Caco-2 (cell line): ENCODE results near the gene F3. TPM values are rescaled to one million over a fixed set of nuclear protein-coding genes. Genes with fewer than 3 reads are reported as not detected.

ENCODE experiments used
- BruUV-seq: library from RNA; stranded (reverse); fragments of 400-500 nt; replicated peaks from 2 replicates; lab custom pipeline; 2021; lab: Mats Ljungman, UMichigan
- CTCF ChIA-PET: fragments of 300-600 bp; sonication (Branson Sonifier 250); formaldehyde crosslinking; loops from one replicate; lab custom pipeline; 2022; ENCODE audit warnings: antibody characterized with exemption; lab: Charles Lee
- POLR2A ChIA-PET: fragments of 300-600 bp; sonication (Branson Sonifier 250); formaldehyde crosslinking; loops from one replicate; lab custom pipeline; 2022; ENCODE audit warnings: antibody characterized with exemption; lab: Charles Lee
- DNase-seq, 2 experiments: peaks; one replicate each; pipeline versions ENCODE4 v3.0.0 to v3.0.0-alpha.2; 2020 to 2022
- H3K27me3 ChIP-seq: replicated peaks from 2 replicates; pipeline ENCODE4 v1.6.0; 2011; ENCODE audit warnings: low read length; ENCODE audit not compliant: control insufficient read depth, insufficient read depth
- H3K36me3 ChIP-seq: 2 replicates; pipeline ENCODE4 v1.5.1; 2011; ENCODE audit warnings: low read length; ENCODE audit not compliant: control insufficient read depth, insufficient read depth
- H3K4me1 ChIP-seq: fragments of 250-450 bp; sonication (Bioruptor Pico); 2 replicates; pipeline ENCODE4 v1.5.1; 2020; ENCODE audit warnings: mild to moderate bottlenecking
- H3K4me3 ChIP-seq: 2 replicates; pipeline ENCODE4 v1.5.1; 2011; ENCODE audit warnings: low read depth, mild to moderate bottlenecking, control low read depth, low read length
- H3K9me3 ChIP-seq: fragments of 250-450 bp; sonication (Bioruptor Pico); 2 replicates; pipeline ENCODE4 v1.5.1; 2020; ENCODE audit warnings: mild to moderate bottlenecking, moderate library complexity
- H3K27ac Mint-ChIP-seq: one replicate; pipeline ENCODE4 v1.8.0; 2022; ENCODE audit warnings: mixed read lengths; ENCODE audit not compliant: unreplicated experiment
- H3K27me3 Mint-ChIP-seq: one replicate; pipeline ENCODE4 v1.8.0; 2022; ENCODE audit warnings: mixed read lengths; ENCODE audit not compliant: insufficient read depth, unreplicated experiment
- H3K36me3 Mint-ChIP-seq: one replicate; pipeline ENCODE4 v1.8.0; 2022; ENCODE audit warnings: mild to moderate bottlenecking, mixed read lengths; ENCODE audit not compliant: insufficient read depth, unreplicated experiment
- H3K4me1 Mint-ChIP-seq: one replicate; pipeline ENCODE4 v1.8.0; 2022; ENCODE audit warnings: low read depth, mixed read lengths; ENCODE audit not compliant: unreplicated experiment
- H3K4me3 Mint-ChIP-seq: one replicate; pipeline ENCODE4 v1.8.0; 2022; ENCODE audit warnings: mild to moderate bottlenecking, moderate library complexity, mixed read lengths; ENCODE audit not compliant: unreplicated experiment
- H3K9me3 Mint-ChIP-seq: one replicate; pipeline ENCODE4 v1.8.0; 2022; ENCODE audit warnings: mixed read lengths; ENCODE audit not compliant: unreplicated experiment
- intact Hi-C: fragments of 100-400 bp; cut with micrococcal nuclease; formaldehyde crosslinking; loops from one replicate; pipeline ENCODE4 v1.10.0; 2022; ENCODE audit not compliant: unreplicated experiment
- total RNA-seq: library from RNA; stranded (reverse); gene quantifications from 2 replicates; pipeline ENCODE4 v1.2.3, GENCODE V29; 2022
- TF ChIP-seq, protein P1 (sequence below), 2 experiments: fragments of 200-600 bp in 1 of 2; IDR thresholded peaks; 1 replicate in 1 of 2; 2 replicates in 1 of 2; pipeline versions ENCODE4 v1.5.1 to v1.8.0; 2011 to 2022; ENCODE audit warnings: antibody characterized with exemption in 1 of 2, control low read depth in 1 of 2, inconsistent platforms in 1 of 2, low read depth in 1 of 2, low read length in 1 of 2, mild to moderate bottlenecking in 1 of 2, moderate library complexity in 1 of 2; ENCODE audit not compliant: insufficient read depth in 1 of 2, severe bottlenecking in 1 of 2, unreplicated experiment in 1 of 2

The F3 gene
- total RNA-seq, 1 experiment from 2014 or later: 28.5 TPM

- POLR2A ChIA-PET: no interaction called here
These were observed 5.7 kb downstream of the F3 start for GRCh38 chr1:94535879-94536278.

GRCh38 chr1:94535095-94535494 lies 6.5 kb downstream of the F3 start:
- TF ChIP-seq, protein P1, sequence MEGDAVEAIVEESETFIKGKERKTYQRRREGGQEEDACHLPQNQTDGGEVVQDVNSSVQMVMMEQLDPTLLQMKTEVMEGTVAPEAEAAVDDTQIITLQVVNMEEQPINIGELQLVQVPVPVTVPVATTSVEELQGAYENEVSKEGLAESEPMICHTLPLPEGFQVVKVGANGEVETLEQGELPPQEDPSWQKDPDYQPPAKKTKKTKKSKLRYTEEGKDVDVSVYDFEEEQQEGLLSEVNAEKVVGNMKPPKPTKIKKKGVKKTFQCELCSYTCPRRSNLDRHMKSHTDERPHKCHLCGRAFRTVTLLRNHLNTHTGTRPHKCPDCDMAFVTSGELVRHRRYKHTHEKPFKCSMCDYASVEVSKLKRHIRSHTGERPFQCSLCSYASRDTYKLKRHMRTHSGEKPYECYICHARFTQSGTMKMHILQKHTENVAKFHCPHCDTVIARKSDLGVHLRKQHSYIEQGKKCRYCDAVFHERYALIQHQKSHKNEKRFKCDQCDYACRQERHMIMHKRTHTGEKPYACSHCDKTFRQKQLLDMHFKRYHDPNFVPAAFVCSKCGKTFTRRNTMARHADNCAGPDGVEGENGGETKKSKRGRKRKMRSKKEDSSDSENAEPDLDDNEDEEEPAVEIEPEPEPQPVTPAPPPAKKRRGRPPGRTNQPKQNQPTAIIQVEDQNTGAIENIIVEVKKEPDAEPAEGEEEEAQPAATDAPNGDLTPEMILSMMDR (IDR thresholded peaks at IDR 0.05; ENCODE audit: insufficient read depth in 1 of 2, low read depth in 1 of 2, low read length in 1 of 2, severe bottlenecking in 1 of 2, unreplicated experiment in 1 of 2): no peak
- Histone ChIP-seq H3K27me3 (no peaks in the 10 kb centered on the region), H3K9me3 (no peaks in the 10 kb centered on the region), H3K36me3 (no peaks in the 10 kb centered on the region), H3K4me3 (no peak overlapping the region), H3K4me1 (peaks cover 10% of the 10 kb centered on the region)
- Mint-ChIP-seq H3K27me3 (no peaks in the 10 kb centered on the region), H3K4me3 (no peak overlapping the region), H3K36me3 (peaks cover 80% of the 10 kb centered on the region), H3K9me3 (no peaks in the 10 kb centered on the region), H3K4me1 (peaks cover 7% of the 10 kb centered on the region), H3K27ac (no peak overlapping the region)
- POLR2A ChIA-PET: no interaction called here
- intact Hi-C loops: no loop called here
- CTCF ChIA-PET: no interaction called here
- BruUV-seq: no TSS peak
- DNase-seq: no peak

More at GRCh38 chr1:94535879-94536278, 5.7 kb downstream of the F3 start:
- Histone ChIP-seq H3K27me3 (no peaks in the 10 kb centered on the region), H3K36me3 (no peaks in the 10 kb centered on the region), H3K4me1 (peaks cover 10% of the 10 kb centered on the region), H3K9me3 (no peaks in the 10 kb centered on the region), H3K4me3 (no peak overlapping the region)
- CTCF ChIA-PET: no interaction called here
- peaks cover 72% of the 10 kb centered on the region for H3K36me3 Mint-ChIP-seq
- no TSS peak for BruUV-seq
- no peak for DNase-seq
- H3K4me3 Mint-ChIP-seq: no peak overlapping the region
- no peaks in the 10 kb centered on the region for H3K9me3 Mint-ChIP-seq
- intact Hi-C loops: no loop called here
- TF ChIP-seq, protein P1 (IDR thresholded peaks at IDR 0.05; ENCODE audit: insufficient read depth in 1 of 2, low read depth in 1 of 2, low read length in 1 of 2, severe bottlenecking in 1 of 2, unreplicated experiment in 1 of 2): no peak
- no peak overlapping the region for H3K27ac Mint-ChIP-seq
- peaks cover 2% of the 10 kb centered on the region for H3K4me1 Mint-ChIP-seq
- no peaks in the 10 kb centered on the region for H3K27me3 Mint-ChIP-seq

- Mint-ChIP-seq H3K27ac (no peak overlapping the region), H3K36me3 (peaks cover 76% of the 10 kb centered on the region), H3K4me3 (no peak overlapping the region), H3K4me1 (peaks cover 22% of the 10 kb centered on the region), H3K9me3 (no peaks in the 10 kb centered on the region), H3K27me3 (no peaks in the 10 kb centered on the region)
- no peak overlapping the region for H3K4me3 ChIP-seq
- intact Hi-C loops: no loop called here
- no peak for DNase-seq
- H3K27me3 ChIP-seq: no peaks in the 10 kb centered on the region
- H3K36me3 ChIP-seq: peaks cover 2% of the 10 kb centered on the region; the same call in 1 of the 2 replicates
- H3K4me1 ChIP-seq: peaks cover 25% of the 10 kb centered on the region
- TF ChIP-seq, protein P1 (IDR thresholded peaks at IDR 0.05; ENCODE audit: insufficient read depth in 1 of 2, low read depth in 1 of 2, low read length in 1 of 2, severe bottlenecking in 1 of 2, unreplicated experiment in 1 of 2): no peak
- ChIA-PET POLR2A (no interaction called here), CTCF (no interaction called here)
- no TSS peak for BruUV-seq
- H3K9me3 ChIP-seq: no peaks in the 10 kb centered on the region
These were observed 9.5 kb downstream of the F3 start for GRCh38 chr1:94532077-94532476.
